HepG2 (cell line): Measurements from ENCODE around the gene CEBPB. TPM values are rescaled to one million over a fixed set of nuclear protein-coding genes. Genes with fewer than 3 reads are reported as not detected.

Experiments used
- CTCF ChIP-seq: sonication (generic); formaldehyde crosslinking; IDR thresholded peaks from 2 replicates; pipeline ENCODE4 v1.5.0; 2020; ENCODE audit warnings: mild to moderate bottlenecking, missing genetic modification reagents, moderate library complexity
- KLF16 ChIP-seq, 2 experiments: sonication (generic) in 1 of 2; formaldehyde crosslinking in 1 of 2; IDR thresholded peaks; 2 replicates each; pipeline versions ENCODE4 v1.6.1 to v1.8.0; 2016 to 2023; ENCODE audit warnings: missing genetic modification reagents in 2 of 2, missing compliant biosample characterization in 1 of 2
- NCOA2 ChIP-seq: sonication (generic); formaldehyde crosslinking; IDR thresholded peaks from 2 replicates; pipeline ENCODE4 v1.8.0; 2022; ENCODE audit warnings: inconsistent platforms
- PATZ1 ChIP-seq: sonication (generic); formaldehyde crosslinking; IDR thresholded peaks from 2 replicates; pipeline ENCODE4 v1.4.0; 2020; ENCODE audit warnings: missing genetic modification reagents
- RXRB ChIP-seq: IDR thresholded peaks from 2 replicates; pipeline ENCODE4 v1.6.1; 2016; ENCODE audit warnings: borderline replicate concordance, missing genetic modification reagents, missing compliant biosample characterization
- SNAI1 ChIP-seq: sonication (generic); formaldehyde crosslinking; IDR thresholded peaks from 2 replicates; pipeline ENCODE4 v1.5.0; 2020; ENCODE audit warnings: mild to moderate bottlenecking, missing genetic modification reagents, borderline replicate concordance
- ZBTB33 ChIP-seq: sonication (generic); formaldehyde crosslinking; IDR thresholded peaks from 2 replicates; pipeline ENCODE4 v1.4.0; 2020; ENCODE audit warnings: missing genetic modification reagents
- ZFP90 ChIP-seq: sonication (generic); formaldehyde crosslinking; IDR thresholded peaks from 2 replicates; pipeline ENCODE4 v1.8.0; 2022; ENCODE audit warnings: missing genetic modification reagents, mild to moderate bottlenecking, inconsistent platforms, borderline replicate concordance
- ZNF234 ChIP-seq: sonication (generic); formaldehyde crosslinking; conservative IDR thresholded peaks from 2 replicates; pipeline ENCODE4 v1.5.1; 2020; ENCODE audit warnings: mild to moderate bottlenecking, missing genetic modification reagents
- ZNF282 ChIP-seq: fragments of 450-650 bp; IDR thresholded peaks from 2 replicates; pipeline ENCODE4 v1.6.1; 2018; ENCODE audit not compliant: partially characterized antibody
- ZNF3 ChIP-seq: IDR thresholded peaks from 2 replicates; pipeline ENCODE4 v1.7.0; 2017; ENCODE audit warnings: inconsistent platforms
- ZNF460 ChIP-seq: sonication (generic); formaldehyde crosslinking; IDR thresholded peaks from 2 replicates; pipeline ENCODE4 v1.5.1; 2020; ENCODE audit warnings: missing genetic modification reagents, mild to moderate bottlenecking, borderline replicate concordance
- ZNF468 ChIP-seq: sonication (generic); formaldehyde crosslinking; IDR thresholded peaks from 2 replicates; pipeline ENCODE4 v1.8.0; 2022; ENCODE audit warnings: mild to moderate bottlenecking, moderate library complexity, missing genetic modification reagents
- ZNF605 ChIP-seq: sonication (generic); formaldehyde crosslinking; IDR thresholded peaks from 2 replicates; pipeline ENCODE4 v1.8.0; 2022; ENCODE audit warnings: mild to moderate bottlenecking, missing genetic modification reagents
- ZNF766 ChIP-seq: sonication (generic); formaldehyde crosslinking; IDR thresholded peaks from 2 replicates; pipeline ENCODE4 v1.5.0; 2020; ENCODE audit warnings: missing genetic modification reagents, borderline replicate concordance
- ZNF850 ChIP-seq: sonication (generic); formaldehyde crosslinking; conservative IDR thresholded peaks from 2 replicates; pipeline ENCODE4 v1.9.0; 2021; ENCODE audit warnings: mild to moderate bottlenecking, missing genetic modification reagents
- polyA plus RNA-seq, 8 experiments: library from polyadenylated mRNA; depleted of rRNA in 3 of 8; stranded (reverse) in 7 of 8; unstranded in 1 of 8; fragments of >200 nt; fragmentation: Illumina TruSeq in 4 of 8; extraction: Trizol in 4 of 8; gene quantifications; 2 replicates each; pipeline versions ENCODE4 v1.2.1 to v1.2.3, GENCODE V29; 2011 to 2016; ENCODE audit warnings: low read depth in 4 of 8, missing spikeins in 1 of 8, mixed read lengths in 1 of 8; ENCODE audit not compliant: insufficient read depth in 1 of 8
- total RNA-seq, 5 experiments: library from RNA; depleted of rRNA; stranded (reverse); fragments of >200 nt; fragmentation: Illumina TruSeq; extraction: Trizol; gene quantifications; 2 replicates each; pipeline ENCODE4 v1.2.3, GENCODE V29; 2016; ENCODE audit warnings: low read depth in 1 of 5
- TF ChIP-seq, protein P1 (sequence below): IDR thresholded peaks from 2 replicates; pipeline ENCODE4 v1.6.1; 2016

CEBPB gene
- total and polyA plus RNA-seq, 2 of the 13 experiments (the other 11 are each of a cell fraction or from before 2014, with no cell fraction given): 18.5 to 28.2 TPM

DNA sequence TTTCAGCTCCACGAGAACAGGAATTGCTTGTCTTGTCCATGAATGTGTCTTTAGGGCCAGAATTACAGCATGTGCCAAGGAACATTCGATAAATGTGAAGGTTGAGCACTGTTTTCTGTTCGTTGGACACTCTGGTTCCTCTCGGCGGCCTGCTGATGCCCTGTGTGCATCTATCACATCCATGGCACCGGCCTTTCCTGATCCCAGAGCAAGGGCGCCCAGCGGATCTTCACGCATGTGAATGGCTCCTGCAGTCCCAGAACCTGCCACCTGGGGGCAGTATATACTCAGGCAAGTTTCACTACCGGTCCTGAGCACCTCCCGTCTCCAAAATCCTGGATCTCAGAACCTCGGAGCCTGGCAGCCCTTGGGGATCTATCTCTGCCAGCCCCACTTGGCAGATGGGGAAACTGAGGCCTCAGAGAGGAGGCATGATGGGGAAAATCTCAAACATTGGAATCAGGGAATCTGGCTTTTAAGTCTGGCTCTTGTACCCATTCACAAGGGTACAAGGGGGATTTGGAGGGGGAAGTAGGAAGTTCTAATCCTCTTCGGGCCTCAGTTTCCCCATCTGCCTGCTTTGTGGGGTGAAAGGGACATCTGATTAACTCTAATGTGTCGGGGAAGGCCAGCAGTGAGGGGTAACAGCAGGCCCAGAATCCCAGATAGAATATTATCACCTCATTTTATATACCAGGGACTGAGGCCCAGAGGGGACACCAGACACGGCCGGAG lies 4.3 kb upstream of the CEBPB start (continued):
- no peak for TF ChIP-seq ZNF468 (CRISPR knock-in tag)
- no peak for TF ChIP-seq SNAI1
- TF ChIP-seq, protein P1, sequence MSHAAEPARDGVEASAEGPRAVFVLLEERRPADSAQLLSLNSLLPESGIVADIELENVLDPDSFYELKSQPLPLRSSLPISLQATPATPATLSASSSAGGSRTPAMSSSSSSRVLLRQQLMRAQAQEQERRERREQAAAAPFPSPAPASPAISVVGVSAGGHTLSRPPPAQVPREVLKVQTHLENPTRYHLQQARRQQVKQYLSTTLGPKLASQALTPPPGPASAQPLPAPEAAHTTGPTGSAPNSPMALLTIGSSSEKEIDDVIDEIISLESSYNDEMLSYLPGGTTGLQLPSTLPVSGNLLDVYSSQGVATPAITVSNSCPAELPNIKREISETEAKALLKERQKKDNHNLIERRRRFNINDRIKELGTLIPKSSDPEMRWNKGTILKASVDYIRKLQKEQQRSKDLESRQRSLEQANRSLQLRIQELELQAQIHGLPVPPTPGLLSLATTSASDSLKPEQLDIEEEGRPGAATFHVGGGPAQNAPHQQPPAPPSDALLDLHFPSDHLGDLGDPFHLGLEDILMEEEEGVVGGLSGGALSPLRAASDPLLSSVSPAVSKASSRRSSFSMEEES (CRISPR knock-in tag): peak; percentile 55; the same call in 1 of the 2 replicates
- peak; percentile 50 for TF ChIP-seq ZNF3 (CRISPR knock-in tag)
- TF ChIP-seq PATZ1 (CRISPR knock-in tag): no peak
- peak; percentile 92 for TF ChIP-seq ZFP90
- no peak for TF ChIP-seq ZNF282
- no peak for TF ChIP-seq ZNF460 (CRISPR knock-in tag)
- TF ChIP-seq KLF16 (CRISPR knock-in tag; IDR thresholded peaks at IDR 0.05): peak in 1 of 2 experiments; percentile 80; a peak in 2 of 4 replicates
- TF ChIP-seq ZNF234 (CRISPR knock-in tag): no peak
- 0 out of 2 replicates have a peak, but pooled peaks have one; percentile 21 for TF ChIP-seq ZNF850 (CRISPR knock-in tag)
- peak; percentile 77 for TF ChIP-seq ZBTB33 (CRISPR knock-in tag)
- peak; percentile 57; the same call in 1 of the 2 replicates for TF ChIP-seq ZNF766
- peak; percentile 47; the same call in 1 of the 2 replicates for TF ChIP-seq NCOA2
- peak; percentile 100 for TF ChIP-seq CTCF (CRISPR knock-in tag)
- no peak for TF ChIP-seq ZNF605 (CRISPR knock-in tag)
- peak; percentile 52 for TF ChIP-seq RXRB
